D721Med (cell line): Measurements from ENCODE around the gene AQP1.

ENCODE experiments used
- DNase-seq: peaks from one replicate; pipeline ENCODE4 v3.0.0; 2011; ENCODE audit warnings: low spot score; ENCODE audit not compliant: insufficient read length
- FAIRE-seq: peaks from 2 replicates; lab custom pipeline; 2011; peaks lifted over from hg19 to GRCh38; lab: Jason Lieb, UNC
- TF ChIP-seq, protein P1 (sequence below): IDR thresholded peaks from 2 replicates; pipeline ENCODE4 v1.5.1; 2012; ENCODE audit warnings: mild to moderate bottlenecking, control low read depth; ENCODE audit not compliant: insufficient read depth; ENCODE audit errors: missing control alignments

The AQP1 gene

DNA sequence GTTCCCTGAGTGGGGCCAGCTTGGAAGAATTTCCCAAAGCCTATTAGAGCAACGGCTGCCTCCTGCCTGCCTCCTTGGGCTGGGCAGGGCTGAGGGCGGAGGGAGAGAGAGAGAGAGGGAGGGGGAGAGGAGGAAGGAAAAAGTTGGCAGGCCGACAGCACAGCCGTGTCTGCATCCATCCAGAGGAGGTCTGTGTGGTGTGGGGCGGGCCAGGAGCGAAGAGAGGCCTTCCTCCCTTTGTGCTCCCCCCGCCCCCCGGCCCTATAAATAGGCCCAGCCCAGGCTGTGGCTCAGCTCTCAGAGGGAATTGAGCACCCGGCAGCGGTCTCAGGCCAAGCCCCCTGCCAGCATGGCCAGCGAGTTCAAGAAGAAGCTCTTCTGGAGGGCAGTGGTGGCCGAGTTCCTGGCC is at the start of gene AQP1:
Gene AQP1 (plus strand): TSS at position 293 of the 409 bp plus-strand sequence. CDS start 57 bp downstream, at position 350.
- no peak for DNase-seq
- no peak for FAIRE-seq
- TF ChIP-seq, protein P1, sequence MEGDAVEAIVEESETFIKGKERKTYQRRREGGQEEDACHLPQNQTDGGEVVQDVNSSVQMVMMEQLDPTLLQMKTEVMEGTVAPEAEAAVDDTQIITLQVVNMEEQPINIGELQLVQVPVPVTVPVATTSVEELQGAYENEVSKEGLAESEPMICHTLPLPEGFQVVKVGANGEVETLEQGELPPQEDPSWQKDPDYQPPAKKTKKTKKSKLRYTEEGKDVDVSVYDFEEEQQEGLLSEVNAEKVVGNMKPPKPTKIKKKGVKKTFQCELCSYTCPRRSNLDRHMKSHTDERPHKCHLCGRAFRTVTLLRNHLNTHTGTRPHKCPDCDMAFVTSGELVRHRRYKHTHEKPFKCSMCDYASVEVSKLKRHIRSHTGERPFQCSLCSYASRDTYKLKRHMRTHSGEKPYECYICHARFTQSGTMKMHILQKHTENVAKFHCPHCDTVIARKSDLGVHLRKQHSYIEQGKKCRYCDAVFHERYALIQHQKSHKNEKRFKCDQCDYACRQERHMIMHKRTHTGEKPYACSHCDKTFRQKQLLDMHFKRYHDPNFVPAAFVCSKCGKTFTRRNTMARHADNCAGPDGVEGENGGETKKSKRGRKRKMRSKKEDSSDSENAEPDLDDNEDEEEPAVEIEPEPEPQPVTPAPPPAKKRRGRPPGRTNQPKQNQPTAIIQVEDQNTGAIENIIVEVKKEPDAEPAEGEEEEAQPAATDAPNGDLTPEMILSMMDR: peak; percentile 0

DNA sequence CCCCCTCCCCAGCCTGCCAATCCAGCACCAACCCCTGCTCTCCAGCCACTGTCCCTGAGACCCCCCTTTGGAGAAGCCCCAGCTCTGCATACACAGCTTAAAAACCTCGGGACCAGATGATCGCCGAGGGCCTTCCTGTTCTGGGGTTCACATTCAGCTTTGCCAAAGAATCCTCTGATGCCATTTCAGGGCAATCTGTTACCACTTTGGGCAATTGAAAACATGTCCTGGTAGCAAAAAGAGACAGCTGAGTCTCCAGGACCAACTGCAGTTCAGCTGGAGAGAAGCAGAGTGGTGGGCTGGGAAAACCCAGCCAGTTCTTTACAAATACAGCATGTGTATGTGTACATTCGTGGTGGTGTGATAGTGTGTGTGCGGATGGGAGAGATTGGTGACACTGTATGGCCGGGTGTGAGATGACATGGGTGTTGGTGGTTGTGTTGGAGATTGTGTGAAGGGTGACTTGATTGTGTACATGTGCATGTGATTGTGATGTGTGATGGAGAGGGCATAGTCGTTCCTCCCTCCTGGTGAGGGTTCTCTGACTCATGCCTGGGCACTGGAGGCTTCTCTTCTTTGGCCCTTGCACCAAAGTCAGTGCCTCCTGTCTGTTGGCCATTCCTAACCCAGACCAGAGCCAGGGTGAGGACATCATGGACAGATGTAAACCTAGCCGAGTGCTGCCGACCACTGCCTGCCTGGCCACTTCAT is 48.5 kb upstream of the AQP1 start:
- FAIRE-seq: no peak
- TF ChIP-seq, protein P1: no peak
- DNase-seq: no peak

DNA sequence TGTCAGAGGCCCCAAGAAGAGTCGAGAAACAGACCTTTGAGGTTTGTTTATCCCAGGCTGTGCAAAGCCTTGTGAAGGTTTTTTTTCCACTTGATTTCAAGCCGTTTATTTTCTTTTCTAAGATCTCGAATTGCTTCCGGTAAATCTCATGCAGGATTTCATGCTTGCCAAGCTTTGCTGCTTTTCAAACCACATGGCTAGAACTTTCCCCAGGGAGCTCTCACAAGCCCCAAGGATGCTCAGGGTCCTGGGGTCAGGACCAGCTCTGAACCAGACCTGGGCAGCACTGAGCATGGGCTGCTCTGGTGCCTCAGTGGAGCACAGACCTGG is 48.0 kb upstream of the AQP1 start:
- FAIRE-seq (no peak), DNase-seq (no peak)

DNA sequence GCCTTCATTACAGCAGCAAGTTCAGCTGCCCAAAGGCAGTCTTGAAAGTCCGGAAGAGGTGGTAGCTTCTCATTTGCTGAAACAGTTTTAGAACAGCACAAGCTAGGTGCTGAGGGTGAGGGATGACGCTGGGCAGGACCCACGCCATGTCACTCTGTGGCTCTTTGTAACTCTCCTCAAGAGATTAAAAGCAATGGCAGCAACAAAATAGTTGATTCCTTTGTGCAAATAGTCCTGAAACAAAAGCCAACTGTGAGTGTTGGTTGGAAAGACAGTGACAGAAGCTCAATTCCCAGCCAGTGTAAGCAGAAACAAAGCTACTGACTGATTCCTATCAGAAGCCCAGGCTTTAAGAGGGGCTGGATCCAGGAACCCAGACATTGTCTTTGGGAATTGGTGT is 47.6 kb upstream of the AQP1 start:
- no peak for FAIRE-seq
- no peak for DNase-seq
- TF ChIP-seq, protein P1: no peak

More for the DNA sequence above, 48.0 kb upstream of the AQP1 start:
- TF ChIP-seq, protein P1: no peak

DNA sequence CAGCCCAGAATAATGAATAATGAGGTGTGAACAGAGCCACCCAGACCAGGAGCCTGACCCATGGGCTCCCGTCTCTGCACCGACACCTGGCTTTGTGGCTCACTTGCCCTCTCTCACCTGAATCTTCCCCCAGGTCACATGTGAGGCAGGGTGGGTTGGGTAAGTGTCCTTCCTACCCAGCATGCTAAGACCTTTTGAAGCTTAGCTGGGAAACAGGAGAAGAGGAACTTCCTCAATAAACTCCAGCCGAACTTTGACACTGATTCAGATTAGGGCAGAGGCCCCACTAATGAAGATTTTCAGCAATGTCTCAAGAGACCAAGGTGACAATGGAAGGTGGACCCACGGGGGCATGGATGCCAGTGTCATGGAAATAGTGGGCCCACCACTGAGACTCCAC is 46.6 kb upstream of the AQP1 start:
- no peak for FAIRE-seq
- DNase-seq: no peak
- TF ChIP-seq, protein P1: no peak

DNA sequence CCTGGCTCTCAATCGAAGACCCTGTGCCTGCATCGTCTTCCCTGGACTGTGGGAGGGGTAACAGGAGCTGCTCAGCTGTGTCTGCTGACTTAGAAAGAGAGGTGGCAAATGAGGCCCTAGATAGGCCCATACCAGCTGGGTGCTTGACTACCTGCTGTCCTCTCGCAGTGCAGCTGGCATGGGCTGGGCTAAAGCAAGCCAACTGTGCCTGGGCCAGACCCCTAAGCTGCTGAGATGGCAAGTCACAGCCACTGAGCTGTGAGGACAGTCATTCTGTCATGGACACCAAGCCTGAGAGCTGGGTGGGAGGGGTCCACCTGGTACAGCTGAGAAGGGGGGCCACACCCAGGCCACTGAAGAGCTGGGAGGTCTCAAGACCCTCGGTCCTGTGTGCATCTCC is 45.8 kb upstream of the AQP1 start:
- DNase-seq (no peak), FAIRE-seq (no peak)
- TF ChIP-seq, protein P1: no peak

DNA sequence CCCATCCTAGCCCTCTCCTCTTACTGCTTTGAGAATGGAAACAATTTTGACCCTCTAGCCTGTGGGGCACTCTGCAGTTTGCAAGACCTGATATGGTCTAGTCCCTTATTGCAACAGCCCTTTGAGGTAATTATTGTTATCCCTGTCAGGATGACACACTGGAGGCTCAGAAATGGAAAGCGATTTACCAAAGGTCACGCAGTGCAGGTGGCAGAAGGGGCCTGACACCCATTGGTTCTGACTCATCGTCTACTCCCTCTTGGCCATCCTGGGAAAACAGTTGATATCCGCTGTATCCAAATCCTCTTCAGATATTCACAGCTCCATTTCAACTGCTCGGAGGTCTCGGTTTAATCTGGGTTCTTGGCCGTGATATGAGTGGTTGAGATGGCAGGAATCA is 44.7 kb upstream of the AQP1 start:
- TF ChIP-seq, protein P1: no peak
- FAIRE-seq (no peak), DNase-seq (no peak)
